Measurements from ENCODE around the gene NOS2.

DNA sequence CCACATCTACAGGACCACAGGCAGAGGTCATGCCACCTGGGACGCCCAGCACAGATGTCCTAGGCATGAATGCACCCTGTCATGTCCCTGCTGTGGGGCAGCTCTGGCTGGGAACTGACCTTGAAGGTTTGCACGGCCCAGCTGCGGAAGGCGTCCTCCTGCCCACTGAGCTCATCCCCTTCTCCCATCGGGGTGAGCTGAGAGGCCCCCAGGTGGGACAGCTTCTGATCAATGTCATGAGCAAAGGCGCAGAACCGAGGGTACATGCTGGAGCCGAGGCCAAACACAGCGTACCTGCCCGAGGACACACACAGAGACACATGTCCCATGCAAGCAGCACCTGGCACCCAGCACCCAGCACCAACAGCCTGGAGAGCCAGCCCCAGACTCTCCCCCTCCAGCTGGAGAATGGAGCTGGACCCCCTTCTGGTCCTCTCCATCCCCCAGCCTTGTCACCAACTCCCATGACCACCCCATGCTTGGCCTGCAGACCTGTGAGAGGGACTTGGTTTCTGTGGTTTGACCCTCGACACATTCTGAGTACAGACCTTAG is 31.4 kb downstream of the NOS2 start:
- TF ChIP-seq POLR2A (IDR thresholded peaks at IDR 0.05) (no peak), EP300 (IDR thresholded peaks at IDR 0.05) (no peak), POLR2AphosphoS5 (IDR thresholded peaks at IDR 0.05) (no peak)
- TF ChIP-seq, protein P1, sequence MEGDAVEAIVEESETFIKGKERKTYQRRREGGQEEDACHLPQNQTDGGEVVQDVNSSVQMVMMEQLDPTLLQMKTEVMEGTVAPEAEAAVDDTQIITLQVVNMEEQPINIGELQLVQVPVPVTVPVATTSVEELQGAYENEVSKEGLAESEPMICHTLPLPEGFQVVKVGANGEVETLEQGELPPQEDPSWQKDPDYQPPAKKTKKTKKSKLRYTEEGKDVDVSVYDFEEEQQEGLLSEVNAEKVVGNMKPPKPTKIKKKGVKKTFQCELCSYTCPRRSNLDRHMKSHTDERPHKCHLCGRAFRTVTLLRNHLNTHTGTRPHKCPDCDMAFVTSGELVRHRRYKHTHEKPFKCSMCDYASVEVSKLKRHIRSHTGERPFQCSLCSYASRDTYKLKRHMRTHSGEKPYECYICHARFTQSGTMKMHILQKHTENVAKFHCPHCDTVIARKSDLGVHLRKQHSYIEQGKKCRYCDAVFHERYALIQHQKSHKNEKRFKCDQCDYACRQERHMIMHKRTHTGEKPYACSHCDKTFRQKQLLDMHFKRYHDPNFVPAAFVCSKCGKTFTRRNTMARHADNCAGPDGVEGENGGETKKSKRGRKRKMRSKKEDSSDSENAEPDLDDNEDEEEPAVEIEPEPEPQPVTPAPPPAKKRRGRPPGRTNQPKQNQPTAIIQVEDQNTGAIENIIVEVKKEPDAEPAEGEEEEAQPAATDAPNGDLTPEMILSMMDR (IDR thresholded peaks at IDR 0.05), result no peak
